ENCODE data around the gene ZNF579. TPM values are rescaled to one million over a fixed set of nuclear protein-coding genes. Genes with fewer than 3 reads are reported as not detected.

ZNF579 gene
- total RNA-seq, 4 donors from 2014 or later: 0.51 to 5.3 (median 0.66) TPM; not detected in 1

DNA sequence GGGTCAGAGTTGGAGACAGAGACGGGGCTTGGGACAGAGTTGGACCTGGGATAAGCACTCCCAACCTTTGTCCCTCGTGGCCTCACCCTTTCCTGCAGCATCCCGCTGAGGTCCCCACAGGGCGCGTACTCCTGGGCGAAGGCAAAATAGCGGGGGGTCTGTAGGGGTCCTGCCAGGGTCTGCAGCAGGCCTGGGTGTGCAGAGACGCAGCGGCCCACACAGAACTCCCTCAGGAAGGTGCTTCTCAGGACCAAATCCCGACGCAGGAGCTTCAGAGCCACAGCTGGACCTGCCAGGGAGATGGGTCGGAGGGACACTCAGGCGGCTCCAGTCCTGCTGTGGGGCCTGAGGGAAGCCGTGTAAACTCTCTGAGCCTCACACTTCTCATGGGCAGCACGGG is 36.6 kb downstream of the ZNF579 start:
- TF ChIP-seq, protein P1, sequence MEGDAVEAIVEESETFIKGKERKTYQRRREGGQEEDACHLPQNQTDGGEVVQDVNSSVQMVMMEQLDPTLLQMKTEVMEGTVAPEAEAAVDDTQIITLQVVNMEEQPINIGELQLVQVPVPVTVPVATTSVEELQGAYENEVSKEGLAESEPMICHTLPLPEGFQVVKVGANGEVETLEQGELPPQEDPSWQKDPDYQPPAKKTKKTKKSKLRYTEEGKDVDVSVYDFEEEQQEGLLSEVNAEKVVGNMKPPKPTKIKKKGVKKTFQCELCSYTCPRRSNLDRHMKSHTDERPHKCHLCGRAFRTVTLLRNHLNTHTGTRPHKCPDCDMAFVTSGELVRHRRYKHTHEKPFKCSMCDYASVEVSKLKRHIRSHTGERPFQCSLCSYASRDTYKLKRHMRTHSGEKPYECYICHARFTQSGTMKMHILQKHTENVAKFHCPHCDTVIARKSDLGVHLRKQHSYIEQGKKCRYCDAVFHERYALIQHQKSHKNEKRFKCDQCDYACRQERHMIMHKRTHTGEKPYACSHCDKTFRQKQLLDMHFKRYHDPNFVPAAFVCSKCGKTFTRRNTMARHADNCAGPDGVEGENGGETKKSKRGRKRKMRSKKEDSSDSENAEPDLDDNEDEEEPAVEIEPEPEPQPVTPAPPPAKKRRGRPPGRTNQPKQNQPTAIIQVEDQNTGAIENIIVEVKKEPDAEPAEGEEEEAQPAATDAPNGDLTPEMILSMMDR (IDR thresholded peaks at IDR 0.05; ENCODE audit: low read depth): no peak

DNA sequence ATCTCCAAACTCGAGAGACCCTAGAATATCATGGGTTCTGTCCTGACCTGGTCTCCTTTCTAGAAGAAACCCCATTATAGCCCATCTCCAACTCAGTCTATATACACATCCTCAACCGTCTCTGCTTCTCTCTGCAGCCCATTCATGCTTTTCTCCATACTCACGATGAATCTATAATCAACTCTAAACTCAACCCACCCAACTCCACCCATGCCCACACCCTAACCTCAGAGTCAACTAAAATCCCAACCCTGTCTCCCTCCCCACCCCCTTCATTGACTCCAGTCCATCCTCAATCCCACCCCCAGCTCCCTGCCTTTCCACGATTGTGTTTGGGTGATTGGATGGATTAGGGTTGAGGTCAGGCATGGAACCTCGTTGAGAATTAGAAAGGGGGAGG is 37.1 kb downstream of the ZNF579 start:
- TF ChIP-seq, protein P1 (IDR thresholded peaks at IDR 0.05; ENCODE audit: low read depth): no peak

GRCh38 chr19:55542292-55542855 is 38.3 kb downstream of the ZNF579 start:
- TF ChIP-seq, protein P1 (IDR thresholded peaks at IDR 0.05; ENCODE audit: low read depth): no peak

DNA sequence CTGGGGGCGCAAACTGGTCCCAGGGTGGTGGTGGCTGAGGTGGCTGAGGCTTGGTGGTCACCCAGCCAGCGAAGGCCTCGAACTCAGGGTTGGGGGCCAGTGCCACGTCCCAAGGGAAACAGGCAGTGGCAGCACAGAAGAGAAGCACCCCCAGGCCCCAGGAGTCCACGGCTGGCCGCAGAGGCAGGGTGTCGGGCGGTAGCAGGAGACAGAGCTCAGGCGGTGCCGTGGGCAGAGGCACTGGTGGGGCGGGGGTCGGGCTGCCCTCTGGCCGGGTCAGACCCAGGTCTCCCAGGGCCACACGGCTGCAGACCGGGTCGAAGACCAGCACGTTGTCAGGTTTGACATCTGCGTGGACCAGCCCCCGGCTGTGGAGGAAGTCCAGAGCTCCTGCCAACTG is 39.6 kb downstream of the ZNF579 start:
- TF ChIP-seq, protein P1 (IDR thresholded peaks at IDR 0.05; ENCODE audit: low read depth): no peak

GRCh38 chr19:55540619-55541018 is 40.0 kb downstream of the ZNF579 start:
- TF ChIP-seq, protein P1 (IDR thresholded peaks at IDR 0.05; ENCODE audit: low read depth): no peak

- TF ChIP-seq, protein P1 (IDR thresholded peaks at IDR 0.05; ENCODE audit: low read depth): no peak
These were observed 41.3 kb downstream of the ZNF579 start for GRCh38 chr19:55539090-55539984.

DNA sequence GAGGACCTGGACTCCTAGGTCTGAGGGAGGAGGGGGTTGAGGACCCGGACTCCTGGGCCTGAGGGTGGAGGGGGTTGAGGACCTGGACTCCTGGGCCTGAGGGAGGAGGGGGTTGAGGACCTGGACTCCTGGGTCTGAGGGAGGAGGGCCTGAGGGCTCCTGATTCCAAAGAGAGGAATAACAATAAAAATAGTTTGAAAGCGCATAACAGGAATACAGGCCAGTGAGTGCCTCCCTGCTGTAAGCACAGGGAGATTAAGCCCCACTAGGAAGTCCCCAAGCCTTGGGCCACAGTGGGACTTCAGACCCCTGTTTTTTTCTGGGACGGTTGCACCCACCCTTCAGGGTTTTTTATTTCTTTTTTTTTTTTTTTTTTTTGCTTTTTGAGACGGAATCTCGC is 42.5 kb downstream of the ZNF579 start:
- TF ChIP-seq, protein P1 (IDR thresholded peaks at IDR 0.05; ENCODE audit: low read depth): no peak

All from subcutaneous adipose tissue (tissue), 4 donors.